MCF 10A (cell line): Measurements from ENCODE around the gene NIPBL. TPM values are rescaled to one million over a fixed set of nuclear protein-coding genes. Genes with fewer than 3 reads are reported as not detected.

ENCODE experiments used
- BruUV-seq: library from RNA; stranded (reverse); fragments of 400-500 nt; replicated peaks from 2 replicates; lab custom pipeline; 2021; lab: Mats Ljungman, UMichigan
- CTCF ChIA-PET: fragments of 300-600 bp; sonication (Branson Sonifier 250); formaldehyde crosslinking; extraction: SDS; loops from one replicate; lab custom pipeline; 2021; ENCODE audit warnings: antibody characterized with exemption, inconsistent platforms; lab: Yijun Ruan, JAX
- POLR2A ChIA-PET: fragments of 300-600, 350-650 bp; sonication (Branson Sonifier 250); formaldehyde crosslinking; extraction: SDS; loops from one replicate; lab custom pipeline; 2020; ENCODE audit warnings: antibody characterized with exemption, inconsistent platforms; lab: Yijun Ruan, JAX
- DNase-seq: peaks from one replicate; pipeline ENCODE4 v3.0.0-alpha.2; 2018; ENCODE audit not compliant: unreplicated experiment
- H3K27ac Mint-ChIP-seq: one replicate; pipeline ENCODE4 v1.8.0; 2022; ENCODE audit warnings: mild to moderate bottlenecking, low read depth, mixed read lengths; ENCODE audit not compliant: unreplicated experiment
- H3K27me3 Mint-ChIP-seq: one replicate; pipeline ENCODE4 v1.8.0; 2022; ENCODE audit warnings: mixed read lengths; ENCODE audit not compliant: insufficient read depth, unreplicated experiment
- H3K36me3 Mint-ChIP-seq: one replicate; pipeline ENCODE4 v1.8.0; 2022; ENCODE audit warnings: mild to moderate bottlenecking, moderate library complexity, mixed read lengths; ENCODE audit not compliant: insufficient read depth, unreplicated experiment
- H3K4me1 Mint-ChIP-seq: one replicate; pipeline ENCODE4 v1.8.0; 2022; ENCODE audit warnings: mixed read lengths; ENCODE audit not compliant: insufficient read depth, unreplicated experiment
- H3K4me3 Mint-ChIP-seq: one replicate; pipeline ENCODE4 v1.8.0; 2022; ENCODE audit warnings: mild to moderate bottlenecking, moderate library complexity, mixed read lengths; ENCODE audit not compliant: unreplicated experiment
- H3K9me3 Mint-ChIP-seq: one replicate; pipeline ENCODE4 v1.8.0; 2022; ENCODE audit warnings: mixed read lengths; ENCODE audit not compliant: unreplicated experiment
- intact Hi-C: fragments of 100-400 bp; cut with micrococcal nuclease; formaldehyde crosslinking; loops from 2 replicates; pipeline ENCODE4 v1.14.1; 2022
- total RNA-seq: library from RNA; stranded (reverse); gene quantifications from 2 replicates; pipeline ENCODE4 v1.2.3, GENCODE V29; 2022
- TF ChIP-seq, protein P1 (sequence below): fragments of 200-600 bp; IDR thresholded peaks from one replicate; pipeline ENCODE4 v1.8.0; 2022; ENCODE audit warnings: antibody characterized with exemption, mild to moderate bottlenecking; ENCODE audit not compliant: unreplicated experiment

The NIPBL gene
- total RNA-seq, 1 experiment from 2014 or later, result 46.2 TPM

GRCh38 chr5:36874465-36874864 is 2.1 kb upstream of the NIPBL start:
- H3K9me3 Mint-ChIP-seq, result no peaks in the 10 kb centered on the region
- peak overlapping the region; percentile 97 for H3K27ac Mint-ChIP-seq
- no TSS peak for BruUV-seq
- no peaks in the 10 kb centered on the region for H3K36me3 Mint-ChIP-seq
- peak; percentile 31 for DNase-seq
- peak overlapping the region; percentile 93 for H3K4me3 Mint-ChIP-seq
- POLR2A ChIA-PET, result interaction anchor here (0.7 to 6.2 kb wide), 7 partner anchors 11 to 450 kb away, joined by 3 to 79 read pairs (median 5); no protein-coding TSS in a partner anchor
- CTCF ChIA-PET, result interaction anchor here (0.6 to 2.4 kb wide), 8 partner anchors 79 to 1931 kb away, joined by 3 to 14 read pairs (median 3); no protein-coding TSS in a partner anchor
- no peaks in the 10 kb centered on the region for H3K27me3 Mint-ChIP-seq
- peaks cover 24% of the 10 kb centered on the region for H3K4me1 Mint-ChIP-seq
- intact Hi-C loops, result loop anchor here (5.0 kb wide), 1 partner anchor 133 kb away; no protein-coding TSS in a partner anchor
- TF ChIP-seq, protein P1, sequence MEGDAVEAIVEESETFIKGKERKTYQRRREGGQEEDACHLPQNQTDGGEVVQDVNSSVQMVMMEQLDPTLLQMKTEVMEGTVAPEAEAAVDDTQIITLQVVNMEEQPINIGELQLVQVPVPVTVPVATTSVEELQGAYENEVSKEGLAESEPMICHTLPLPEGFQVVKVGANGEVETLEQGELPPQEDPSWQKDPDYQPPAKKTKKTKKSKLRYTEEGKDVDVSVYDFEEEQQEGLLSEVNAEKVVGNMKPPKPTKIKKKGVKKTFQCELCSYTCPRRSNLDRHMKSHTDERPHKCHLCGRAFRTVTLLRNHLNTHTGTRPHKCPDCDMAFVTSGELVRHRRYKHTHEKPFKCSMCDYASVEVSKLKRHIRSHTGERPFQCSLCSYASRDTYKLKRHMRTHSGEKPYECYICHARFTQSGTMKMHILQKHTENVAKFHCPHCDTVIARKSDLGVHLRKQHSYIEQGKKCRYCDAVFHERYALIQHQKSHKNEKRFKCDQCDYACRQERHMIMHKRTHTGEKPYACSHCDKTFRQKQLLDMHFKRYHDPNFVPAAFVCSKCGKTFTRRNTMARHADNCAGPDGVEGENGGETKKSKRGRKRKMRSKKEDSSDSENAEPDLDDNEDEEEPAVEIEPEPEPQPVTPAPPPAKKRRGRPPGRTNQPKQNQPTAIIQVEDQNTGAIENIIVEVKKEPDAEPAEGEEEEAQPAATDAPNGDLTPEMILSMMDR, result no peak

DNA sequence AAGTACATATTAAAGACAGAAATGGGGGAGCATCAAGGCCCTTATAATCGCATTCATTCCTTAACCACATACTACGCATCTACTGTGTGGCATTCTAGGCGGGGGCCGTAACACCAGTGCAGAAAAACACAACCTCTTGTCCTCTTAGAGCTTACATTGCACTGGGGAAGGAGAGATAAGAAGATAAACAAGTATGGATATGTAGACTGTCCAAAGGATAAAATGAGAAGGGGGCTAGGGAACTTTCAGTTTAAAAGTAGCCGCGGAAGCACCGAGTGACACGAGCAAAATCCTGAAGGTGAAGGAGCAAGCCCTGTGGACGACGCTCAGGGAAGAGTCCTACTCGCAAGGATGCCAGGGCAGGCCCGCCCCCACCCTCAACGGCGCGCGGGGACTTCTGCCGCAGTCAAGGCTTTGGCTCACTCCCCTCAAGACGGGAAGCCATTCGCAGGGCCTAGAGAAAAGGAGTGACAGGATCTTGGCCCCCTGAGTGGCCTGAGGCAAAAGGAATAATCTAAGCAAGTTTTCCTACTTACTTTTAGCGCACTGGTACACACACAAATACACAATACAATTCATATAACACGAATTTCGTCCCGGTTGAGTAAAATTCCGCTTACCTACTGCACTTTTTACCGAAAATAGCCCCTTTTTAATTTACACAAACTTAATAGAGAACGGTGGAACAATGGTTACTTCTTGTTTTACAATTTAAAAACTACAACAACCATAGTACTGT is 1.3 kb upstream of the NIPBL start:
- POLR2A ChIA-PET, result interaction anchor here (0.6 to 6.2 kb wide), 21 partner anchors 8 to 1946 kb away, joined by 3 to 79 read pairs (median 4); partner anchors contain the start of genes DNAJC21 and NADK2
- no peaks in the 10 kb centered on the region for H3K9me3 Mint-ChIP-seq
- DNase-seq, result peak; percentile 65
- H3K4me3 Mint-ChIP-seq, result peak overlapping the region; percentile 93
- CTCF ChIA-PET, result interaction anchor here (0.6 to 2.4 kb wide), 9 partner anchors 19 to 1932 kb away, joined by 3 to 14 read pairs (median 3); no protein-coding TSS in a partner anchor
- TF ChIP-seq, protein P1, result no peak
- H3K27ac Mint-ChIP-seq, result peak overlapping the region; percentile 97
- intact Hi-C loops, result loop anchor here (1.0 kb wide), 1 partner anchor 69 kb away; no protein-coding TSS in a partner anchor
- peaks cover 23% of the 10 kb centered on the region for H3K4me1 Mint-ChIP-seq
- H3K36me3 Mint-ChIP-seq, result no peaks in the 10 kb centered on the region
- BruUV-seq, result no TSS peak
- H3K27me3 Mint-ChIP-seq, result no peaks in the 10 kb centered on the region

DNA sequence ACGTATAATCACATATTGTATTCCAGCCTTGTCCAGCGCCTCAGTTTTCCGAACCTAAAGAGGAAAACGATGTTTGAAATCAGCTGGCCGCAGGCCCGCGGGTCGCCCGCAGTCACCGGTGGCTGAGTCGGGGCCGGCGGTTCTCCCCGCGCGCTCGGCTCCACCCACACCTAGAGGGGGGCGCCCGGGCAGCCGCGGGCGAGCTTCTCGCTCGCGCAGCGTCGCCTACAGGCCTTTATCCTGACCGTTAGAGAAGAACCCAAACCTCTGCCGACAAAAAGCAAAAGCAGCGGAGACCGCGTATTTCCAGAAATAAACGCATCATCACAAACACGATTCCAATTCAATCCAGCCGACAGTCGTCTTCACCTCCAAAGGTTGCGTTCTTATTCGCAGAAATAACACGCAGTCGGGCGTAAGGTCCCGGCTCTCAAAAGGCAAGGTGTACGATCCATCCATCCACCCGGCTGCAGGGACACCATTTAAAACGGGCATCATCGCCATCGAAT is 725 bp upstream of the NIPBL start:
- no peaks in the 10 kb centered on the region for H3K27me3 Mint-ChIP-seq
- H3K4me1 Mint-ChIP-seq, result peaks cover 21% of the 10 kb centered on the region
- DNase-seq, result peak; percentile 74
- TF ChIP-seq, protein P1, result peak; percentile 31
- H3K36me3 Mint-ChIP-seq, result no peaks in the 10 kb centered on the region
- intact Hi-C loops, result loop anchor here (1.0 kb wide), 1 partner anchor 68 kb away; no protein-coding TSS in a partner anchor
- BruUV-seq, result TSS peak; percentile 37
- peak overlapping the region; percentile 93 for H3K4me3 Mint-ChIP-seq
- peak overlapping the region; percentile 97 for H3K27ac Mint-ChIP-seq
- CTCF ChIA-PET, result interaction anchor here (0.6 to 2.4 kb wide), 9 partner anchors 9 to 503 kb away, joined by 3 to 14 read pairs (median 3); no protein-coding TSS in a partner anchor
- POLR2A ChIA-PET, result interaction anchor here (0.6 to 6.2 kb wide), 21 partner anchors 9 to 1946 kb away, joined by 3 to 79 read pairs (median 4); partner anchors contain the start of genes DNAJC21 and NADK2
- no peaks in the 10 kb centered on the region for H3K9me3 Mint-ChIP-seq
